AG04449 (cell line): ENCODE results near the gene ARHGEF26.

Experiments used
- CTCF ChIA-PET: fragments of 350-600 bp; formaldehyde crosslinking; extraction: SDS; loops from one replicate; lab custom pipeline; 2021; ENCODE audit warnings: antibody characterized with exemption; lab: Yijun Ruan, JAX
- POLR2A ChIA-PET: fragments of 400-600, 350-600 bp; formaldehyde crosslinking; extraction: SDS; loops from one replicate; lab custom pipeline; 2020; ENCODE audit warnings: antibody characterized with exemption, inconsistent platforms; lab: Yijun Ruan, JAX
- DNase-seq: peaks from one replicate; pipeline ENCODE4 v3.0.0-alpha.2; 2010; ENCODE audit warnings: low read depth, low spot score
- H3K4me3 ChIP-seq: 2 replicates; pipeline ENCODE4 v1.5.1; 2011; ENCODE audit warnings: low read depth, mild to moderate bottlenecking, control low read depth, low read length
- TF ChIP-seq, protein P1 (sequence below): IDR thresholded peaks from one replicate; pipeline ENCODE4 v1.5.1; 2011; ENCODE audit warnings: mild to moderate bottlenecking, moderate library complexity, low read length, control low read depth, inconsistent platforms; ENCODE audit not compliant: insufficient read depth; ENCODE audit errors: missing control alignments

ARHGEF26 gene

DNA sequence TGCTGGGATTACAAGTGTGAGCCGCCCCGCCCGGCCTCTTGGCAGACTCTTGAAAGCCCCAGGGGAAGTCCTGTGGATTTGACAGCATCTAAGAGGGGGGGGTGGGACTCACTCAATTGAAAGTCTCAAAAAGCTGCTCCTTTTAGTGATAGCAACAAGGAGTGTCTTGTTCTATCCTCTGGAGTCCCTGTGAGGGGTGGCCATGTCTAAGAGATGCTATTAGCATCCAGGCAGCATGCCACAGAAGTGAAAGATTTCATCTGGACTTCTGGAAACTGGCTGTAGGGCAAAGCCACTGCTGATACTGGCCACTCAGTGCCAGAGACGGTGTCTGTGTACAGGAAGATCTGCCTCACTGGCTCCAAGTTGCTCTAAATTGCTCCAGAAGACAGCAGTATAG is 129.1 kb downstream of the ARHGEF26 start:
- ChIA-PET POLR2A (no interaction called here), CTCF (no interaction called here)
- TF ChIP-seq, protein P1, sequence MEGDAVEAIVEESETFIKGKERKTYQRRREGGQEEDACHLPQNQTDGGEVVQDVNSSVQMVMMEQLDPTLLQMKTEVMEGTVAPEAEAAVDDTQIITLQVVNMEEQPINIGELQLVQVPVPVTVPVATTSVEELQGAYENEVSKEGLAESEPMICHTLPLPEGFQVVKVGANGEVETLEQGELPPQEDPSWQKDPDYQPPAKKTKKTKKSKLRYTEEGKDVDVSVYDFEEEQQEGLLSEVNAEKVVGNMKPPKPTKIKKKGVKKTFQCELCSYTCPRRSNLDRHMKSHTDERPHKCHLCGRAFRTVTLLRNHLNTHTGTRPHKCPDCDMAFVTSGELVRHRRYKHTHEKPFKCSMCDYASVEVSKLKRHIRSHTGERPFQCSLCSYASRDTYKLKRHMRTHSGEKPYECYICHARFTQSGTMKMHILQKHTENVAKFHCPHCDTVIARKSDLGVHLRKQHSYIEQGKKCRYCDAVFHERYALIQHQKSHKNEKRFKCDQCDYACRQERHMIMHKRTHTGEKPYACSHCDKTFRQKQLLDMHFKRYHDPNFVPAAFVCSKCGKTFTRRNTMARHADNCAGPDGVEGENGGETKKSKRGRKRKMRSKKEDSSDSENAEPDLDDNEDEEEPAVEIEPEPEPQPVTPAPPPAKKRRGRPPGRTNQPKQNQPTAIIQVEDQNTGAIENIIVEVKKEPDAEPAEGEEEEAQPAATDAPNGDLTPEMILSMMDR, result no peak
- no peak for DNase-seq
- no peak overlapping the region for H3K4me3 ChIP-seq

DNA sequence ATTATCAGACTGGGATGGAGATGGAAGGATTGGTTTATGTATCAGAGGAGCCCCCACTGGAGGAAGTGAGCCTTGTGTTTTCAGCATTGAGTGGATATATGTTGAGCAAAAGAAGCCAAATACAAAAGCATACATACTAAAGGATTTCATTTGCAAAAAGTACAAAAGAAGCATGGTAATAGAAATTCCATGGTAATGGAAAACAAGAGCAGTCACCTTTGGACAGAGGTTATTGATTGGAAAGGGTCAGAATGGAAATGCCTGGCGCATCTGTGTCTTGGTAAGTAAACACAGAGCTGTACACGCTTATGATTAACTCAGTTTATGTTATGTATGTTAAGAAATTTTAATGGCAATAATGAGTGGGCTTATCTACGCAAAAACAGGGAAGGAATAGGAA is 130.4 kb downstream of the ARHGEF26 start:
- TF ChIP-seq, protein P1, result no peak
- ChIA-PET CTCF (interaction anchor here (1.2 to 4.2 kb wide), 5 partner anchors 8 to 160 kb away, joined by 3 to 45 read pairs (median 18); no protein-coding TSS in a partner anchor), POLR2A (no interaction called here)
- H3K4me3 ChIP-seq, result no peak overlapping the region
- DNase-seq, result no peak

DNA sequence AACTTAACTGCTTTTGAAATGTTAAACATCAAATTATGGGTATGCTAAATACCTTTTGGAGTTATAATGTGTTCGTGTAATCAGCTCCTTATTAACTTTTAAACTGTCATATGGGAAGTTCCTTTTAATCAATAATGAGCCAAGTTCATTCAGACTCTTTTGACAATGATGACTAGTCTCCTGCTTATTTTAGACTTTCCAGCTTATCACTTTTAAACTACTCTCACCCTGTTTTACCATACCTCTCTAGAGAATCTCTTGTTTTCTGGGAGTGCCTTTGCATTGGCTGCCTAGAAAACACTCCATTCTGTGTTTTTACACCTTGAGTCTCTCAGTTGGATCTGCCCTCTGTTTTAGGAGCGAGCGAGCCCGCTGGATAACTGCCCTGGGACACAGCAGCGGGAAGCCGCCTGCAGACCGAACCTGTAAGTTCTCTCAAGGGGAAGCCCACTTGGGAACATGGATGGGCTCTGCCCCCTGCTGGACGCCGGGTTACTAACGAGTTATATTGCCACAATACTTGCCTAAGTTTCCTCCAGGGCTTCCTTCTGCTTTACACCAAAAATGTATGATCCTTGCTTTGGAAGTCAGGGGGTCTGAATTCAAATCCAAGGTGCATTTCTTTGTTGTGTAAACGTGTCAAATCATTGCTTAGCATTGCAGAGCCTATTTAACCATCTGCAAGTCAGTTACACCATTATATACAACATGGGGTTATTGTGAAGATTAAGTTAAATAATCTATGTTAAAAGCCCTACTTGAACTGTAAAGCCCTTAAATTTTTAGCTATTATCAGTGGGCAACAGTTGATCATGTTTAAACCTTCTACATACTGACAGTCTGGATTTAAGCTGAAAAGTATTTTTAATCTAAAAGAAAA is 131.8 kb downstream of the ARHGEF26 start:
- H3K4me3 ChIP-seq, result no peak overlapping the region
- CTCF ChIA-PET, result interaction anchor here (0.6 to 4.2 kb wide), 49 partner anchors 9 to 1227 kb away, joined by 3 to 46 read pairs (median 4); partner anchors contain the start of genes ARHGEF26 and DHX36
- POLR2A ChIA-PET, result no interaction called here
- peak; percentile 42 for DNase-seq
- TF ChIP-seq, protein P1, result peak; percentile 90

DNA sequence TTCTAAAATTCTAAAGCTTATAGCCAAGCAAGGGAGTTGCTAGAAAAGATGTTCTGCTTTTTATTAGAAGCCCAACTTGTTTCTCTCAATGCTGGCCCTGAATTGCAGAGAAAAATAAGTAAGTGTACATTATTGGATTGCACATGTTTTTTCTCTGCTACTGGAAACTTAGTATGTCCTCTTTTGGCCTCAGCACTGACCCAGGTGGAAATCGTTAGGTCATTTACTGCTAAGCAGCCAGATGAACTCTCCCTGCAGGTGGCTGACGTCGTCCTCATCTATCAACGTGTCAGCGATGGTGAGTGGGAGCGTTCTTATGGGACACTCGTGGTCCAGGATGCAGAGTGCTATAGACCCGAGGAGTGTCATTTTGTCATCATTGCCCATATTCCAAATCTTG is 133.3 kb downstream of the ARHGEF26 start:
- ChIA-PET POLR2A (no interaction called here), CTCF (interaction anchor here (0.8 to 4.2 kb wide), 15 partner anchors 8 to 1228 kb away, joined by 3 to 46 read pairs (median 6); no protein-coding TSS in a partner anchor)
- no peak overlapping the region for H3K4me3 ChIP-seq
- TF ChIP-seq, protein P1, result no peak
- no peak for DNase-seq

DNA sequence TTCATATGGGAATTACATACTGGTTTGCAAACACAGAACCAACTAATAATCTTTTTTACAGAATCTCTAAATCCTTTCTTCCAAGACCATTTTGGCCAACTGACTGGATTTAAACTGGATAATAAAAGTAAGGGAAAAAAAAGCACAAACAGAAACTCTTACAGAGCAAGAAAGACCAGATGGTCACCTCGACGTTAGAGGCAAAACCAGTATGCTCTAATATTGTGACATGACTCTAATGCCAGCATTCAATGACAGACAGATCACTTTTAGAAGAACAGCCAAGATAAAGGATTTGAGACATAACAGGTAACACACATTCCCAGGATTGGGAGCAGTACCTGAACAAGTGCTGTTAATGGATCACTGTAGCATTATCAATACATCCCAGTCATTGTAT is 152.2 kb downstream of the ARHGEF26 start:
- ChIA-PET CTCF (no interaction called here), POLR2A (no interaction called here)
- no peak for DNase-seq
- no peak overlapping the region for H3K4me3 ChIP-seq
- TF ChIP-seq, protein P1, result no peak

DNA sequence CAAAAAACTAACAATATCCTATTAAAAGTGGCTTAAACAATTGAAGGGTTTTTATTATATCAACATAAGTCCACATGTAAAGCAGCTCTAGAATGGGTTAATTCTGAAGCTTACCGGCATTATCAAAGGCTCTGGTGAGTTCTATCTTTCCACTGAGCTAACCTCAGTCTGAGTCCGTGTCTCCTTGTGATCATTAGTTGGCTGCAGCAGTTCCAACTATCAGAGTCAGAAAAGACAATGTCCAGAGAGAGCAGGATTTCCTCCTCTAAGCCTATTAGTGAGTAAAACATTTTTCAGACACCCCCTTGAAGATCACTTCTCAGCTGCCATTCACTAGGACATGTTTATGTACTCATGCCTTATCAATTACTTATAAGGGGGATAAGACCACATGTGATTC is 153.2 kb downstream of the ARHGEF26 start:
- no peak overlapping the region for H3K4me3 ChIP-seq
- TF ChIP-seq, protein P1, result no peak
- CTCF ChIA-PET, result interaction anchor here (0.9 kb wide), 1 partner anchor 21 kb away, joined by 4 read pairs; no protein-coding TSS in a partner anchor
- POLR2A ChIA-PET, result no interaction called here
- no peak for DNase-seq
